Neural cell (in vitro differentiated cells): ENCODE measurements around the gene NRN1L. TPM values are rescaled to one million over a fixed set of nuclear protein-coding genes. Genes with fewer than 3 reads are reported as not detected.

ENCODE experiments used
- H2AFZ ChIP-seq: fragments of 200-600, 300-800 bp; sonication (generic), shearing (Covaris generic); 2 replicates; pipeline ENCODE4 v1.6.0; 2014; ENCODE audit warnings: low read depth, mild to moderate bottlenecking, antibody characterized with exemption, low read length, moderate library complexity
- H3F3A ChIP-seq: fragments of 200-600 bp; shearing (Covaris generic); 2 replicates; pipeline ENCODE4 v1.6.1; 2016; ENCODE audit warnings: mild to moderate bottlenecking, moderate library complexity, mixed read lengths, antibody characterized with exemption, low read length; ENCODE audit not compliant: insufficient read depth, poor library complexity, severe bottlenecking
- H3K27ac ChIP-seq: fragments of 200-600, 300-800 bp; sonication (generic), shearing (Covaris generic); 2 replicates; pipeline ENCODE4 v1.5.1; 2014; ENCODE audit warnings: mild to moderate bottlenecking, low read length, moderate library complexity
- H3K27me3 ChIP-seq: fragments of 300-800, 200-600 bp; sonication (generic), shearing (Covaris generic); 2 replicates; pipeline ENCODE4 v1.6.0; 2014; ENCODE audit warnings: mild to moderate bottlenecking, low read depth, low read length, moderate library complexity; ENCODE audit not compliant: insufficient read depth
- H3K36me3 ChIP-seq: fragments of 300-800, 200-600 bp; sonication (generic), shearing (Covaris generic); 2 replicates; pipeline ENCODE4 v1.5.1; 2014; ENCODE audit warnings: mild to moderate bottlenecking, antibody characterized with exemption, low read length, moderate library complexity; ENCODE audit not compliant: insufficient read depth
- H3K4me2 ChIP-seq: fragments of 300-800, 200-600 bp; sonication (generic), shearing (Covaris generic); 2 replicates; pipeline ENCODE4 v1.6.0; 2014; ENCODE audit warnings: mild to moderate bottlenecking, low read length
- H3K4me3 ChIP-seq: fragments of 300-800, 200-600 bp; sonication (generic), shearing (Covaris generic); 2 replicates; pipeline ENCODE4 v1.5.1; 2014; ENCODE audit warnings: mild to moderate bottlenecking, low read length, moderate library complexity
- H3K79me2 ChIP-seq: fragments of 200-600 bp; shearing (Covaris generic); replicated peaks from 2 replicates; pipeline ENCODE4 v1.6.0; 2014; ENCODE audit warnings: mild to moderate bottlenecking, low read length, moderate library complexity; ENCODE audit not compliant: insufficient read depth
- H3K9ac ChIP-seq: fragments of 300-800, 200-600 bp; sonication (generic), shearing (Covaris generic); 2 replicates; pipeline ENCODE4 v1.6.1; 2016; ENCODE audit warnings: mild to moderate bottlenecking, low read length, mixed read lengths
- H3K9me2 ChIP-seq: fragments of 200-600 bp; shearing (Covaris generic); 2 replicates; pipeline ENCODE4 v1.6.1; 2016; ENCODE audit warnings: mild to moderate bottlenecking, low read length, mixed read lengths; ENCODE audit not compliant: insufficient read depth
- H3K9me3 ChIP-seq: fragments of 200-600, 300-800 bp; sonication (generic), shearing (Covaris generic); 2 replicates; pipeline ENCODE4 v1.6.1; 2016; ENCODE audit warnings: mild to moderate bottlenecking, mixed run types, low read length, moderate library complexity, mixed read lengths
- H4K20me1 ChIP-seq: fragments of 200-600 bp; shearing (Covaris generic); 2 replicates; pipeline ENCODE4 v1.6.1; 2016; ENCODE audit warnings: mild to moderate bottlenecking, mixed run types; ENCODE audit not compliant: insufficient read depth
- CTCF ChIP-seq: fragments of 450-650 bp; IDR thresholded peaks from 2 replicates; pipeline ENCODE4 v1.5.1; 2014; ENCODE audit warnings: antibody characterized with exemption, mild to moderate bottlenecking, moderate library complexity; ENCODE audit not compliant: poor library complexity, severe bottlenecking
- EP300 ChIP-seq: fragments of 450-650 bp; conservative IDR thresholded peaks from 2 replicates; pipeline ENCODE4 v1.6.1; 2014; ENCODE audit warnings: antibody characterized with exemption, mild to moderate bottlenecking, moderate library complexity; ENCODE audit not compliant: poor library complexity, severe bottlenecking
- EZH2 ChIP-seq: fragments of 200-600, 300-800 bp; shearing (Covaris generic), sonication (generic); IDR thresholded peaks from 2 replicates; pipeline ENCODE4 v1.6.1; 2014; ENCODE audit warnings: antibody characterized with exemption, low read length, borderline replicate concordance, mild to moderate bottlenecking; ENCODE audit not compliant: insufficient read depth, poor library complexity, severe bottlenecking
- MXI1 ChIP-seq: fragments of 450-650 bp; conservative IDR thresholded peaks from 2 replicates; pipeline ENCODE4 v1.6.1; 2014; ENCODE audit warnings: antibody characterized with exemption, mild to moderate bottlenecking; ENCODE audit not compliant: poor library complexity, severe bottlenecking
- POLR2AphosphoS5 ChIP-seq: IDR thresholded peaks from 2 replicates; pipeline ENCODE4 v1.6.1; 2012
- RAD21 ChIP-seq: fragments of 450-650 bp; conservative IDR thresholded peaks from 2 replicates; pipeline ENCODE4 v1.6.1; 2014; ENCODE audit warnings: antibody characterized with exemption, mild to moderate bottlenecking, moderate library complexity
- SMC3 ChIP-seq: fragments of 450-650 bp; conservative IDR thresholded peaks from 2 replicates; pipeline ENCODE4 v1.6.1; 2014; ENCODE audit warnings: antibody characterized with exemption, mild to moderate bottlenecking, moderate library complexity; ENCODE audit not compliant: poor library complexity
- TAF1 ChIP-seq: IDR thresholded peaks from 2 replicates; pipeline ENCODE4 v1.6.1; 2012; ENCODE audit warnings: low read depth
- polyA plus RNA-seq: library from polyadenylated mRNA; depleted of rRNA; stranded (reverse); fragments of >200 nt; gene quantifications from 2 replicates; pipeline ENCODE4 v1.2.3, GENCODE V29; 2014
- TF ChIP-seq, protein P1 (sequence below): IDR thresholded peaks from 2 replicates; pipeline ENCODE4 v1.6.1; 2012; ENCODE audit warnings: borderline replicate concordance

NRN1L gene
- polyA plus RNA-seq, 1 donor from 2014 or later: not detected

- H3K9ac ChIP-seq: no peak overlapping the region
- H3K36me3 ChIP-seq: no peaks in the 10 kb centered on the region
- no peak overlapping the region for H2AFZ ChIP-seq
- H4K20me1 ChIP-seq: no peaks in the 10 kb centered on the region
- no peak overlapping the region for H3K4me3 ChIP-seq
- no peaks in the 10 kb centered on the region for H3K9me3 ChIP-seq
- no peak overlapping the region for H3K27ac ChIP-seq
- H3K4me2 ChIP-seq: no peak overlapping the region
- H3K27me3 ChIP-seq: no peaks in the 10 kb centered on the region
- no peaks in the 10 kb centered on the region for H3K9me2 ChIP-seq
- no peak for TF ChIP-seq SMC3
- TF ChIP-seq RAD21: no peak
- TF ChIP-seq CTCF: no peak
- no peak for TF ChIP-seq TAF1
- TF ChIP-seq, protein P1, sequence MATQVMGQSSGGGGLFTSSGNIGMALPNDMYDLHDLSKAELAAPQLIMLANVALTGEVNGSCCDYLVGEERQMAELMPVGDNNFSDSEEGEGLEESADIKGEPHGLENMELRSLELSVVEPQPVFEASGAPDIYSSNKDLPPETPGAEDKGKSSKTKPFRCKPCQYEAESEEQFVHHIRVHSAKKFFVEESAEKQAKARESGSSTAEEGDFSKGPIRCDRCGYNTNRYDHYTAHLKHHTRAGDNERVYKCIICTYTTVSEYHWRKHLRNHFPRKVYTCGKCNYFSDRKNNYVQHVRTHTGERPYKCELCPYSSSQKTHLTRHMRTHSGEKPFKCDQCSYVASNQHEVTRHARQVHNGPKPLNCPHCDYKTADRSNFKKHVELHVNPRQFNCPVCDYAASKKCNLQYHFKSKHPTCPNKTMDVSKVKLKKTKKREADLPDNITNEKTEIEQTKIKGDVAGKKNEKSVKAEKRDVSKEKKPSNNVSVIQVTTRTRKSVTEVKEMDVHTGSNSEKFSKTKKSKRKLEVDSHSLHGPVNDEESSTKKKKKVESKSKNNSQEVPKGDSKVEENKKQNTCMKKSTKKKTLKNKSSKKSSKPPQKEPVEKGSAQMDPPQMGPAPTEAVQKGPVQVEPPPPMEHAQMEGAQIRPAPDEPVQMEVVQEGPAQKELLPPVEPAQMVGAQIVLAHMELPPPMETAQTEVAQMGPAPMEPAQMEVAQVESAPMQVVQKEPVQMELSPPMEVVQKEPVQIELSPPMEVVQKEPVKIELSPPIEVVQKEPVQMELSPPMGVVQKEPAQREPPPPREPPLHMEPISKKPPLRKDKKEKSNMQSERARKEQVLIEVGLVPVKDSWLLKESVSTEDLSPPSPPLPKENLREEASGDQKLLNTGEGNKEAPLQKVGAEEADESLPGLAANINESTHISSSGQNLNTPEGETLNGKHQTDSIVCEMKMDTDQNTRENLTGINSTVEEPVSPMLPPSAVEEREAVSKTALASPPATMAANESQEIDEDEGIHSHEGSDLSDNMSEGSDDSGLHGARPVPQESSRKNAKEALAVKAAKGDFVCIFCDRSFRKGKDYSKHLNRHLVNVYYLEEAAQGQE: no peak
- no peak for TF ChIP-seq EP300
- TF ChIP-seq EZH2: no peak
- TF ChIP-seq MXI1: no peak
- no peak for TF ChIP-seq POLR2AphosphoS5
- no peaks in the 10 kb centered on the region for H3K79me2 ChIP-seq
- no peaks in the 10 kb centered on the region for H3F3A ChIP-seq
Observed at GRCh38 chr16:67930191-67930590, 45.5 kb downstream of the NRN1L start.

DNA sequence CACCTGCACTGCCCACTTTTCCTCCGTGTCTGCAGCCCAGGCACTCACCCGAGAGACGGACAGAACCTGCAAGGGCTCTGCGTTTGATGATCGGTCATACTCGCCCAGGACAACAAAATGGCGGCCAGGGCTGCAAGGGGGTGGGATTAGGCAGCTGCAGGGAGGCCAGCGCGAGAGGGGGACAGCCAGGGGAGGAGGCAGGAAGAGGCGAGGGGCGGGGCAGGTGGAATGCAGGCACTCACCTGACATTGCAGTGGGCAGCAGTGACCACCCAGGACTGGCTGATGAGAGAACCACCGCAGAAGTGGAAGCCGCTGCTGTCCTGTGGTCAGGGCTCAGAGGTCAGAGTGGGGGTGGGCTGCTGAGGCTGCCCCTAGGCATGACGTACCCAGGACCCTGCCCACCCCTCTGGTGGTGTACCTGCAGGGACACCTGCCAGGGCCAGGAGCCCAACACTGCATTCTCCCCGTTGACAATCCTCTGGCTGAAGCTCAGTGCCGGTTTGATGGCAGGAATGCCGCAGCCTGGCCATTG is 46.1 kb downstream of the NRN1L start:
- H3K27ac ChIP-seq: no peak overlapping the region
- no peak overlapping the region for H3K9ac ChIP-seq
- no peaks in the 10 kb centered on the region for H3K27me3 ChIP-seq
- H3K9me3 ChIP-seq: no peaks in the 10 kb centered on the region
- no peak overlapping the region for H2AFZ ChIP-seq
- no peaks in the 10 kb centered on the region for H3K79me2 ChIP-seq
- H3K4me3 ChIP-seq: no peak overlapping the region
- H3K9me2 ChIP-seq: no peaks in the 10 kb centered on the region
- no peaks in the 10 kb centered on the region for H4K20me1 ChIP-seq
- no peak for TF ChIP-seq EP300
- no peak for TF ChIP-seq EZH2
- TF ChIP-seq RAD21: no peak
- no peak for TF ChIP-seq MXI1
- TF ChIP-seq, protein P1: no peak
- TF ChIP-seq CTCF: no peak
- no peak for TF ChIP-seq SMC3
- TF ChIP-seq POLR2AphosphoS5: no peak
- TF ChIP-seq TAF1: no peak
- H3K4me2 ChIP-seq: no peak overlapping the region
- H3K36me3 ChIP-seq: no peaks in the 10 kb centered on the region
- H3F3A ChIP-seq: no peaks in the 10 kb centered on the region
